ENCODE measurements around the gene BRIP1.

- no peak for TF ChIP-seq GATA3 (IDR thresholded peaks at IDR 0.05; ENCODE audit: low read depth, low read length)
- TF ChIP-seq GATA2 (IDR thresholded peaks at IDR 0.05; ENCODE audit: low read depth, low read length), result no peak
Observed at GRCh38 chr17:61702450-61702849, 160.9 kb downstream of the BRIP1 start.
